Cardiac muscle cell (in vitro differentiated cells and primary cell): Measurements from ENCODE around the gene NKIRAS2. TPM values are rescaled to one million over a fixed set of nuclear protein-coding genes. Genes with fewer than 3 reads are reported as not detected.
"Not testable (repeated sequence)": the region's sequence is repeated elsewhere in the genome, so short reads cannot be mapped to it uniquely, and the experiment has no call there.

Experiments
- DNase-seq, 2 donors: peaks; one replicate each; pipeline versions ENCODE4 v3.0.0 to v3.0.0-alpha.2; 2010 to 2017; ENCODE audit warnings: low read depth in 1 of 2, low spot score in 1 of 2
- H3K27ac ChIP-seq: fragments of 200-600 bp; sonication (generic); 2 replicates; pipeline ENCODE4 v1.5.1; 2016
- H3K27me3 ChIP-seq: fragments of 200-600 bp; sonication (generic); 2 replicates; pipeline ENCODE4 v1.6.0; 2016; ENCODE audit warnings: control low read depth
- H3K36me3 ChIP-seq: fragments of 200-600 bp; sonication (generic); 2 replicates; pipeline ENCODE4 v1.5.1; 2016; ENCODE audit warnings: control low read depth
- H3K4me1 ChIP-seq: fragments of 200-600 bp; sonication (generic); 2 replicates; pipeline ENCODE4 v1.8.1; 2017; ENCODE audit warnings: low read depth, mild to moderate bottlenecking, mixed run types
- H3K4me3 ChIP-seq: fragments of 200-600 bp; sonication (generic); 2 replicates; pipeline ENCODE4 v1.5.1; 2016; ENCODE audit warnings: mild to moderate bottlenecking
- H3K9me3 ChIP-seq: fragments of 200-600 bp; sonication (generic); 2 replicates; pipeline ENCODE4 v1.5.1; 2017; ENCODE audit warnings: low read depth, mild to moderate bottlenecking, control low read depth
- polyA plus RNA-seq: library from polyadenylated mRNA; unstranded; fragments of >200 nt; fragmentation: Nextera tagmentation; extraction: Ambion mirVana; gene quantifications from 2 replicates; pipeline ENCODE4 v1.2.1, GENCODE V29; 2016
- total RNA-seq: library from RNA; depleted of rRNA; stranded (reverse); fragments of >200 nt; gene quantifications from 2 replicates; pipeline ENCODE4 v1.2.3, GENCODE V29; 2016
- TF ChIP-seq, protein P1 (sequence below): IDR thresholded peaks from 2 replicates; pipeline ENCODE4 v1.5.1; 2012; ENCODE audit warnings: low read depth, mild to moderate bottlenecking, low read length

Gene NKIRAS2
- total and polyA plus RNA-seq, 2 experiments from 2014 or later = 98.2 to 113 TPM

DNA sequence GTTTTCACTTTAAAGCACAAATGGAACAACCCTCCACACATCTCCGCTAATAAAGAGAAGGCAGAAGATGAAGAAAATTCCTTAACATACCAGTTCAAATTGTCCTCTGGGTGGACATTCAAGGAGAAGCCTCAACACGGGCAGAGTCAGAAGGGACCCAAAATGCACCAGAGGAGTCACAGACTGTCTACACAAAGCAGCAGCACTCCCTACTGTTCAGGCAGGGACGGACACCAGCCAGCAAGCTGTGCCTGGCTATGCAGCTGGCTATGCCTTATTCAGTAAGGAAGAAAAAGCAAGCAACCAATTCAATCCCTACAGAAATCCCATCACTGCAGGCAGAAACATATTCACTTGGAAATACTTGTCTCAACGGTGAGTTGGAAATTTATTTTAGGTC is 10.7 kb upstream of the NKIRAS2 start:
- no peak for DNase-seq
- Histone ChIP-seq H3K27me3 (no peaks in the 10 kb centered on the region), H3K4me3 (no peak overlapping the region), H3K36me3 (no peaks in the 10 kb centered on the region), H3K4me1 (no peaks in the 10 kb centered on the region), H3K9me3 (no peaks in the 10 kb centered on the region), H3K27ac (peak overlapping the region; percentile 47)
- TF ChIP-seq, protein P1, sequence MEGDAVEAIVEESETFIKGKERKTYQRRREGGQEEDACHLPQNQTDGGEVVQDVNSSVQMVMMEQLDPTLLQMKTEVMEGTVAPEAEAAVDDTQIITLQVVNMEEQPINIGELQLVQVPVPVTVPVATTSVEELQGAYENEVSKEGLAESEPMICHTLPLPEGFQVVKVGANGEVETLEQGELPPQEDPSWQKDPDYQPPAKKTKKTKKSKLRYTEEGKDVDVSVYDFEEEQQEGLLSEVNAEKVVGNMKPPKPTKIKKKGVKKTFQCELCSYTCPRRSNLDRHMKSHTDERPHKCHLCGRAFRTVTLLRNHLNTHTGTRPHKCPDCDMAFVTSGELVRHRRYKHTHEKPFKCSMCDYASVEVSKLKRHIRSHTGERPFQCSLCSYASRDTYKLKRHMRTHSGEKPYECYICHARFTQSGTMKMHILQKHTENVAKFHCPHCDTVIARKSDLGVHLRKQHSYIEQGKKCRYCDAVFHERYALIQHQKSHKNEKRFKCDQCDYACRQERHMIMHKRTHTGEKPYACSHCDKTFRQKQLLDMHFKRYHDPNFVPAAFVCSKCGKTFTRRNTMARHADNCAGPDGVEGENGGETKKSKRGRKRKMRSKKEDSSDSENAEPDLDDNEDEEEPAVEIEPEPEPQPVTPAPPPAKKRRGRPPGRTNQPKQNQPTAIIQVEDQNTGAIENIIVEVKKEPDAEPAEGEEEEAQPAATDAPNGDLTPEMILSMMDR = peak; percentile 9

DNA sequence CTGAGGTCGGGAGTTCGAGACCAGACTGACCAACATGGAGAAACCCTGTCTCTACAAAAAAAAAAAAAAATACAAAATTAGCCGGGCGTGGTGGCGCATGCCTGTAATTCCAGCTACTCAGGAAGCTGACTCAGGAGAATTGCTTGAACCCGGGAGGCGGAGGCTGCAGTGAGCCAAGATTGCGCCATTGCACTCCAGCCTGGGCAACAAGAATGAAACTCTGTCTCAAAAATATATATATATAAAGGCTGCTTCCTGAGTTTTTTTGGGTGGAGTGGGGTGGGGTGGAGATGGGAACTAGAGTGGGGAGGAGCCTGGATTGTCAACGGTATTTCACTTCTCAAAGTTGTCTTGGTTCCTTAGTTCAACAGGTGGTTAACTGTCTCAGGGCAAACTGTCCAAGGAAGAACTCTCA is 9.6 kb upstream of the NKIRAS2 start:
- not testable (repeated sequence) for H3K27ac ChIP-seq, H3K4me3 ChIP-seq, H3K27me3 ChIP-seq, H3K4me1 ChIP-seq, H3K9me3 ChIP-seq, H3K36me3 ChIP-seq
- DNase-seq = peak in 1 of 2 donors; percentile 79

DNA sequence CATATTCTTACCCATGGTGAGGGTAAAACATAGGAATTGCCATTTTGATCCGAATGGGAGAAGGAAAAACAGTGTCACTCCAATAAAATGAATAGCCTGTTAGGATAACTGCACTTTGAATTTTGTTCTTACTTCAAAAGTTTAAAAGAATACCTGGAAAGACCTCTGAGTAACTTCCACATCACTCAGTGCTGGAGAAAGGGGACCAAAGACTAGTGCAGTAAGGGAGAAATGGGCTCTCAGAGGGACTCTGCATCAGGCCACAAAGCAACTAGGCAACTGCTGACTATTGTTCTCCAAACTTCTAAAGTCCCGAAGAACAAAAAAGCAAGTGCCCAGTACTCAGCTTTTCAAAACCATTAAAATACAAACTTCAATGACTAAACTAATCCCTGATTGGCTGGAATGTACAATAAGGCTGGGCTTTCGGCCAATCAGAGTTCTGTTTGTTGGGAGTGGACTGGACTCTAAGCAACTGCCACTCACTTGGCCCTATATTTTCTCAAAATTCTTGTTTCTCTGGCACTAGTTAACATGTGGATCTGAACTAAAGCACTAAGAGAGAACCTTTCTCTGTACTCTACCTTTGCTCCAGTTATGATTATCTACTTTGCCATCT is 8.9 kb upstream of the NKIRAS2 start:
- no peaks in the 10 kb centered on the region for H3K27me3 ChIP-seq
- peak overlapping the region; percentile 76 for H3K27ac ChIP-seq
- no peaks in the 10 kb centered on the region for H3K36me3 ChIP-seq
- H3K4me3 ChIP-seq = no peak overlapping the region
- DNase-seq = peak in 1 of 2 donors; percentile 57
- peaks cover 4% of the 10 kb centered on the region for H3K4me1 ChIP-seq
- TF ChIP-seq, protein P1 = no peak
- no peaks in the 10 kb centered on the region for H3K9me3 ChIP-seq

DNA sequence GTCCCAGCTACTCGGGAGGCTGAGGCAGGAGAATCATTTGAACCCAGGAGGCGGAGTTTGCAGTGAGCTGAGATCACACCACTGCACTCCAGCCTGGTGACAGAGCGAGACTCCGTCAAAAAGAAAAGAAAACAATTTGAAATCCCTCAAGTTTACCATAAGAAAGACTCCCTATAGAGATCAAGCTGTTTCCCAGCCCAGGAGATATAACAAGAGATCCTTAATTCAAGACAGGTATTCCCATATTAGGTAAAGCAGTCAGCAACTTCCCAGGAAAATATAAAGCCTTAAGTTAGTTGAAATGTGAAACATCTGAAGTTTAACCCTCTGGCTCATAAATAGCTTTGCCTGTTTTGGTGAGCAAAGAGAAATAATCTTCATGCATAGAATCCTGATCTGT is 7.5 kb upstream of the NKIRAS2 start:
- not testable (repeated sequence) for H3K4me3 ChIP-seq, H3K36me3 ChIP-seq, H3K9me3 ChIP-seq, H3K4me1 ChIP-seq, DNase-seq, H3K27me3 ChIP-seq
- H3K27ac ChIP-seq = peak overlapping the region; percentile 76

DNA sequence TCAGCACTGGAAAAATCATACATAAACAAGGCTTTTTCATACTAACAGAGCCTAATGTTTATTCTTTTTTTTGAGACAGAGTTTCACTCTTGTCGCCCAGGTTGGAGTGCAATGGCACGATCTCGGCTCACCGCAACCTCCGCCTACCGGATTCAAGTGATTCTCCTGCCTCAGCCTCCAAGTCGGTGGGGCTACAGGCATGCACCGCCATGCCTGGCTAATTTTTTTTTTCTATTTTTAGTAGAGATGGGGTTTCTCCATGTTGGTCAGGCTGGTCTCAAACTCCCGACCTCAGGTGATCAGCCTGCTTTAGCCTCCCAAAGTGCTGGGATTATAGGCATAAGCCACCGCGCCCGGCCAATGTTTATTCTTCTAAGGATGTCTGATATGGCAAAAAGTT is 6.2 kb upstream of the NKIRAS2 start:
- not testable (repeated sequence) for H3K27me3 ChIP-seq, H3K36me3 ChIP-seq, H3K4me3 ChIP-seq, DNase-seq, H3K9me3 ChIP-seq
- Histone ChIP-seq H3K27ac (peak overlapping the region; percentile 76), H3K4me1 (peaks cover 13% of the 10 kb centered on the region)

DNA sequence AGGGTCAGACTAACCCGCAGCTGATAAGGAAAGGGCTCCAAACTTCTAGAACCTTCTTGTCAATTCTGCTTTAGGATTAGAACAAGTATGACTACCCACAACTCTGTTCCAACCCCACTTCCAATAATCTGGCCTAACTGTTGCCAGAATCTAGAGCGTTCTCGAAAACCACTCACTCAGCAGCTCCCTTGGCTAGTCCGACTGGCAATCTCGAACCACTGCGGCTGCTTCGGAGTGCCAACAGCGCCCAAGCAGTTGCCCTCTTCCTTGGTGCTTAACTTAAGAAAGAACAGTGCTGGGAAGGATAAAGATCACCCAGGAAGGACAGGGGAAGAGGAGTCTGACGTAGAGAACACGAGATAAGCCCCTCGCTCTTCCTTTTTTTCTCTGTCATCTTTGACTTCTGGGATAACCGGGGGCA is 3.5 kb upstream of the NKIRAS2 start:
- Histone ChIP-seq H3K9me3 (no peaks in the 10 kb centered on the region), H3K27me3 (no peaks in the 10 kb centered on the region), H3K4me1 (peaks cover 13% of the 10 kb centered on the region), H3K36me3 (no peaks in the 10 kb centered on the region), H3K4me3 (peak overlapping the region; percentile 64), H3K27ac (peak overlapping the region; percentile 94)
- DNase-seq = peak in 1 of 2 donors; percentile 33
- TF ChIP-seq, protein P1 = no peak

DNA sequence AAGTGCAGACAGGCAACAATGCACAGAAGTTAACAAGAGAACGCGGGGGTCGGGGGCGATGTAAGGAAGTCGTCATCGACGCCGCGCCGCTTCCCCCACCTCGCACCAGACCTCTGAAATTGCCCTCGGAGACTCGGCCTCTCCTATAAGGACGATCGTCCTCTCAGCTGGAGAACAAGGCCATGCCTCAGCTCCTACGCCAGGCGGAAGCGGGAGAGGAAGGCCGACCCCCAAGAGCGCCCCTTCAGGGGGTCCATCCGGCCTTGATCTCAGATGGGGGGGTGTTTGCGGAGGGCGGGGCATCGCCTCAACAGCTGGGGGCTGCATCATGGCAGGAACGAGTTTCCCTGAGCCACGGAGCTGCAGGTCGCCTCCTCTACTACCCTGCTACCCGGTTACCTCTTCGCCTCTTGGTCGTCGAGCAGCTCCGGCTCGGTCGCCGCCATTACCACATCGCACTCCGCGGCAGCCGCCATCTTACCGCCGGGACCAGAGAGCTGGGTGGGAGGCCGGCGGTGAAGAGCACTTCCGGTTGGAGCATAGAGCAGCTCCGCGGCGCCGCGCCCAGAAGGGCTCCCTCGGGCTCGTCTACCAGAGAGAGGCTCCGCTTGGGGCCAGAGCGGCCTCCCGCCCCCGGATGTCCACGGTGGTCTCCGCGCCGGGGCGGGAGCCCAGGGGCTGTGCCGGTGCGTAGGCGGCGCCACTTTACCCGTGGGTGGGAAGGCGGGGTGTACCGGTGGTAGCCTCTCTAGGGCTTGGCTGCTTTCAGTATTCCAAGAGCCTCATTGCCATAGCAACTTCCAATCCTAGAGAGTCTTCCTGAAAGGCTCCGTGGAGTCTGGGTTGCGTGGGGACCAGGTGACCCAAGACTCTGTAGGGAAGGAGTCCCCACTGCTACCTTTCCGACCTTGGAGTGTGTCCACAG is 2.7 kb upstream of the NKIRAS2 start, which contains the start of gene DNAJC7:
Gene DNAJC7, minus strand, starts transcription at position 499 of the 925 bp plus-strand sequence. Its CDS starts 23 bp downstream, at position 476.
- DNase-seq = peak; percentile 94 to 96
- peaks cover 13% of the 10 kb centered on the region for H3K4me1 ChIP-seq
- TF ChIP-seq, protein P1 = no peak

More for the DNA sequence above, 2.7 kb upstream of the NKIRAS2 start, which contains the start of gene DNAJC7:
- Histone ChIP-seq H3K27me3 (no peaks in the 10 kb centered on the region), H3K27ac (peak within 1 kb of the TSS; percentile 94), H3K36me3 (peaks cover 3% of the 10 kb centered on the region), H3K4me3 (peak within 1 kb of the TSS; percentile 64), H3K9me3 (no peaks in the 10 kb centered on the region)
